GM18858 (cell line): Measurements from ENCODE around the gene STRAP.

Experiments
- ATAC-seq: cut with Tn5 transposase; IDR thresholded peaks from one replicate; pipeline ENCODE4 v1.9.1; 2021; ENCODE audit not compliant: unreplicated experiment

Gene STRAP

GRCh38 chr12:15882118-15882971, at the start of gene STRAP:
Gene STRAP (plus strand): TSS chr12:15882387. CDS start chr12:15882708, 321 bp downstream.
- peak; percentile 96 for ATAC-seq

DNA sequence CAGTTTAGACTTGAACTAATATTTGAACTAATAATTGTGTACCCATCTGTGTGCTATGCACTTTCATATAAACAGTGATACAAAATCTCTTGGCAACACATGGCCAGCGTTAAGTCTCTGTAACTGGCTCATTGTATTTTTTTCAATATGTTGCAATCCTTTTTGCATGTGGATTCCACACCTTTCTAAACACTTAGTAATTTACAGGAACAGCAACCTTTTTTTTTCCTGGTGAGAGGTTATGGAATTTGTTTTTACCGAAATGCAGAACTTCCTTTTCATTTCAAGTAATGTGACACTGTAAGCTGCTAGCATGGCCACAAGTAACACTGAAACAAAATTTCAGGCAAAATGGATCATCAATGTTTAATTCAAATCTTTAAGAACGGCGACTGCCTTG, 47.6 kb upstream of the STRAP start:
- ATAC-seq: no peak

DNA sequence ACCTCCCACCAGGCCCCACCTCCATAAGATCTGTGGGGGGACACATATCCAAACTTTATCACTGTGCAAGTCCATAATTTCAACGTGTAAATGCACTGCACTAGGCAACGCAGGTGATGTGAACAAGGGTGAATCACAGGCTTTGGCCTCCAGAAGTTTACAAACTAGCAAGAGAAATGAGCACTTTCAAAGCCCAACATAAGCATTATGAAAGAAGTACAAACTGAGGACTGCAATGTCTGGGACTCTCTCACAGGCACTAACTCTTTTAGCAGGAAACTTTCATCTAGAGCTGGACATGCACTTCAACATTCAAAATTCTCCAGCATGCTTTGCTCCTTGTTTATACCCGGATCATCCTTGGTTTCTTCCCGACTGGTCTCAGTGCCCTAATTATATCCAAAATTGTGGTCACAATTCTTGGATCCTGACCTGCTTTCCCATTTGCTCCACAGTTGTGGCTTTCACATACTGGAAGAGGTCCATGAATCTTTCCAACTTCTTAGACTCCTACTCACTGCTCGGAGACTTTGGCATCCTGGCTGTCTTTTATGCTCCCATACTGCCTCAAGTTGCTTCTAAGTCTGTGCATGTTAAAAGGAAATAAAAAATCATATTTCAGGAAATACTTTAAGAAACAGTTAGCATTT, 44.9 kb upstream of the STRAP start:
- no peak for ATAC-seq

DNA sequence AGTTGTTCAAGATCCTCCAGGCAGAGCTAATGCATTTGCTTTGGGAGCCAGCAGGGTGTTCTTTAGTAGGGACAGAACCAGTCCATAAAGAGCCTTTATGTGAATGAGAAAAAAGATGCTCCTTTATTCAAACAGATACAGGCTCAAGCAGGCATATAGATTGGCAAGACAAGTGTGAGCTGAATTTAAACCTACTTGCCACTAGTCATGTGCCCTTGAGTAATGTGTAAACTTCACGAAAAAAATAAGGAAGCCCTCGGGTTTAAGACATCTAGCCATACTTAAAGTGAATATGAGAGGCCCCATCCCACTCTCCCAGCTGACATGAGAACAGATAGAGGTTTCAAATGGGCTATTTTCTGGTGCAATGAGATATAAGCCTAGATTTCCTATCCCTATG, 43.1 kb upstream of the STRAP start:
- no peak for ATAC-seq

GRCh38 chr12:15839682-15840081, 42.5 kb upstream of the STRAP start:
- no peak for ATAC-seq

DNA sequence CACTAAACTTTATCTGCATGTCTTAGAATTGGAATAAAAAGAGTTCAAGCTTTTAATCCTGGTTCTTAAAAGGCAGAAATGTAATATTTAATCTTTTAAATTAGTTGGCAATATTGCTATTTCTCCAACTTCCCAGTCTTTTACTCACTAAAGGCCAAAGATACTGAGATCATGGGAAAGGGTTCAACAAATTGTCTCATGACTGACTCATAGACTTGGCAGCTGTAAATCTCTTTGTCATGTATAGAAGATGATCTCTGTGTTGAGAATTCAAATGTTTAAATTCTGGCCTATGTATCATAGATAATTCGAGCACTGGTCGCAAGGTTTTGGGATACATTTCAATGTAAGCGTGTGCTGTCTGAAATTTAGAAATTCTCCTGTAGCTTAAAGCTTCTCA, 40.1 kb upstream of the STRAP start:
- no peak for ATAC-seq

- ATAC-seq: no peak
Measured at GRCh38 chr12:15846887-15847286, 35.3 kb upstream of the STRAP start.

DNA sequence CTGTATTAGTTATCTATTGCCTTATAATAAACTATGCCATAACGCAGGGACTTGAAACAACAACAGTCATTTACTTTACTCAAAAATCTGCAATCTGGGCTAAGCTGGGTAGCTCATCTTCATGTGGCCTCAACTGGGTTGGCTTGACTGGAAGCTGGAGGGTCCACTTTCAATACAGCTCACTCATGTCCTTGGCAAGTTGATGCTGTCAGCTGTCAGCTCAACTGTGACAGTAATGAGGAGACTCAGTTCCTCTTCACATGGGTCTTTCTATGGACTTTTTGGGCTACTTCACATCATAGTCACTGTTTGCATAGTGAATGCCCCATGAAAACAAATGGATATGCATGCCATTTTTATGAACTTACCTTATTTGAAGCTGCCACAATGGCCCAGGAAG, 33.6 kb upstream of the STRAP start:
- no peak for ATAC-seq

DNA sequence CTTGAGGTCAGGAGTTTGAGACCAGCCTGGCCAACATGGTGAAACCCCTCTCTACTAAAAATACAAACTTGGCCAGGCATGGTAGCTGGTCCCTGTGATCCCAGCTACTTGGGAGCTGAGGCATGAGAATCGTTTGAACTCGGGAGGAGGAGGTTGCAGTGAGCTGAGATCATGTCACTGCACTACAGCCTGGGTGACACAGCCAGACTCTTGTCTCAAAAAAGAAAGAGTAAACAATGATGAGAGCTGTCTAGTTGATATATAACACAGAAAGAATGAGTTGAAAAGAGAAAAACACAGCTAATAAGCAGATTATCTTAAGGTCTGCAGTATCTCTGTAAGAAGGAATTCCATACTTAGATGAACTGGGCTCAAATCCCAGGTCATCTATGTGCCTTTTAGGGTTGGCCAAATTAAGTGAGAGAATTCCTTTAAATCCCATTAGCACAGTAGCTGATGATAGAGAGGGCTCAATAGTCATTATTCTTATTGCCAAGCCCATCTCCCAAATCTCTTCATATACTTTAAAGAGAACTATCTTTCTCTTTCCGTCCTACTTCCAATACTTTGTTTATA, 31.1 kb upstream of the STRAP start:
- no peak for ATAC-seq

- ATAC-seq: no peak
Measured at GRCh38 chr12:15851919-15852318, 30.3 kb upstream of the STRAP start.

DNA sequence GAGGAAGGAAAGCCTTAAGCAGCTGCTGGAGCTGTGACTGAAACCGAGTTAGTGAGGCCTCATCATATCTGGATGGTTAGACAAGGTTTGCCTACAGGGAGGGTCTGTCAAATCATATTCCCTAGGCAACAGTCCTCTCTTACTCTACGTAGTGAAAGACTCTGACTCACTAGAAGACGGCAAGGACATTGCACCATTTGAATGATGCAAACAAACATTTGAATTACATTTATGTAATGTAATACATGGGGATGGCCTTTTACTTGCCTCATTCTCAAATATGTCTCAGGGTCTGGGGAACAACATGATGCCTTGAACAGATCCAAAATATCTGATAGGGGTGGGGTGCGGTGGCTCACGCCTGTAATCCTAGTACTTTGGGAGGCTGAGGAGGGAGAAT, 29.8 kb upstream of the STRAP start:
- ATAC-seq: no peak

- ATAC-seq: no peak
Measured at GRCh38 chr12:15853877-15854276, 28.3 kb upstream of the STRAP start.

DNA sequence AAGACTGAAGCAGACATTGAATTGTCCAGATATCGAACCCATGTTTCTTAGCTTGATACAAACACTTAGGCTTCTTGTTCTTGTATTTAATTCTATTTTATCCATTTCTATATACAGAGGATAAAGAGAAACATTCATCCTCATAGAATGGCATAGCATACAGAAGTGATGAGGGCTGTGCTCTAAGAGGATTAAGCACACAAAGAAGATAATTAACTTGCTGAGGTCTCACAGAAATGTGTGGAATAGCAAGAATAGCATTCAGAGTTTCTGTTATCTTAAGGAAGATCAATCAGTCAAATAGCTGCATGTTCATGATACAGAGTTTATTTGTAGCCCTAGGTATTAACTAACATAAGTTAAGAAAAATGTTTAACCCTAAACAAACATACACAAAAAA, 27.3 kb upstream of the STRAP start:
- no peak for ATAC-seq

GRCh38 chr12:15855646-15856045, 26.5 kb upstream of the STRAP start:
- no peak for ATAC-seq

- no peak for ATAC-seq
Measured at GRCh38 chr12:15856097-15856982, 25.8 kb upstream of the STRAP start.

DNA sequence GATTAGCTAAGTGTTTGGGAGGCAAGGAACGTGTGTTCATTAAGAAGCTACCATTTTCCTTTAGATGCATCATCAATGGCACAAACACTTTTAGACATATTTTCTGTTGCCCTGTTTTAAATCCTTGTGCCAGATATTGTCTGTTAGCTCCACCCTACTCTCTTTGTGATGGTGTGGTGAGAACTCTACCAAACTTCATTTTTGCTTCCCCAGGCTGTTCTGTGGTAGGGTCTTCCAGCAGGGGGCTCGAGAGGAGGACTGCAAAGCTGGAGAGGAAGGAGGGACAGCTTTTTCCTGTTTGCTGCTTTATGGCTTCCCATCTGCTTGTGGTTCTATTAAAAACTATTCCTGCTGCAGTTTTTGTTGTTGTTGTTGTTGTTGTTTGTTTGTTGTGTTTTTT, 23.8 kb upstream of the STRAP start:
- ATAC-seq: no peak

DNA sequence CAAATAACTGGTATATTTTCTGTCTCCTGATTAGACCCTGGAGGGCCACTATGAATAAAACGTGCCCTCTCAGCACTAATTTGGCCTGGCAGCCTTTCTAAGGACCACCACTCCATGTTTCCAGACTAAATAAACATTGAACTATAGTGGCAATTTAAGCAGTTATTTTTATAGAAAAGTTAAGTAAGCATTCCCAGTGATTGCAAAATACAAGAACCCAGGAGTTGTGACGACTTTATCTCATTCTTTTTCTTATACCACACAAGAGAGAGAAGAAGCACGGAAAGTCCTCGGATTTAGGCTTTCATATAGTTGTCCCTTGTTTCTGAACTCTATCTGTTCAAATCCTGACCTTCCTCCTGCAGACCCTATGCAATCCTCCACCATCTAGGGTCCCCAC, 23.1 kb upstream of the STRAP start:
- no peak for ATAC-seq

GRCh38 chr12:15861404-15861803, 20.8 kb upstream of the STRAP start:
- ATAC-seq: no peak

- no peak for ATAC-seq
Measured at GRCh38 chr12:15862840-15863239, 19.3 kb upstream of the STRAP start.

- ATAC-seq: no peak
Measured at GRCh38 chr12:15863372-15863771, 18.8 kb upstream of the STRAP start.

GRCh38 chr12:15863984-15864383, 18.2 kb upstream of the STRAP start:
- peak; percentile 85 for ATAC-seq
